ENCODE data around the gene VSIR. TPM values are rescaled to one million over a fixed set of nuclear protein-coding genes. Genes with fewer than 3 reads are reported as not detected.

VSIR gene
- total and polyA plus RNA-seq, 10 donors = 34.5 to 512 (median 299) TPM

DNA sequence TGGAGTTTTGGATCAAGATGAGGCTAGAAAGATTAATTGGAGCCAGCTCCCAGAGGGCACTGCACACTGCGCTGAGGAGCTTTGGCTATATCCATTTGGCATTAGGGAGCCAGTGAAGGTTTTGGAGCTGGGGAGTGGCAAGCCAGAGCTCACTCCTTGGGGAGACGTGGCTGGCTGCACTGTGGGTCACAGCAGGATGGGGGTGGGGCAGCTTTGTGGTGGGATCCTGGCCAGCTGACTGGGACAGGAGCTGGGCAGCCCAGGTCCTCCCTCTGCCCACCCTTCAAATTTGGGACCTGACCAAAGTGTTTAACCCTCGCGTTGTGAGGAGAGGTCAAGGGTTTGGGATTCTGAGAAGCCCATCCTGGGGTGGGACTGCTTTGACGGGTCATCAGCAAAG is 58.7 kb downstream of the VSIR start:
- Histone ChIP-seq H3K27me3 (replicated peaks in 1 of 7) (no peaks in the 10 kb centered on the region), H3K27ac (peak overlapping the region; percentile 81 to 89 (median 86)), H3K9me3 (no peaks in the 10 kb centered on the region), H3K36me3 (no peaks in the 10 kb centered on the region), H3K4me3 (peak overlapping the region in 2 of 8 donors; percentile 27 to 48), H3K4me1 (peaks cover 37 to 98% (median 73%) of the 10 kb centered on the region in 6 donors)
- DNase-seq = no peak
- intact Hi-C loops (cut with DNase I; ENCODE audit: low total_unique reads) = no loop called here
- 13 to 67% (median 66%) methylated on average over 1 to 5 of the region's 5 CpGs for WGBS, 5 donors
- TF ChIP-seq POLR2A (IDR thresholded peaks at IDR 0.05) (no peak), POLR2AphosphoS5 (IDR thresholded peaks at IDR 0.05) (no peak)
- TF ChIP-seq, protein P1, sequence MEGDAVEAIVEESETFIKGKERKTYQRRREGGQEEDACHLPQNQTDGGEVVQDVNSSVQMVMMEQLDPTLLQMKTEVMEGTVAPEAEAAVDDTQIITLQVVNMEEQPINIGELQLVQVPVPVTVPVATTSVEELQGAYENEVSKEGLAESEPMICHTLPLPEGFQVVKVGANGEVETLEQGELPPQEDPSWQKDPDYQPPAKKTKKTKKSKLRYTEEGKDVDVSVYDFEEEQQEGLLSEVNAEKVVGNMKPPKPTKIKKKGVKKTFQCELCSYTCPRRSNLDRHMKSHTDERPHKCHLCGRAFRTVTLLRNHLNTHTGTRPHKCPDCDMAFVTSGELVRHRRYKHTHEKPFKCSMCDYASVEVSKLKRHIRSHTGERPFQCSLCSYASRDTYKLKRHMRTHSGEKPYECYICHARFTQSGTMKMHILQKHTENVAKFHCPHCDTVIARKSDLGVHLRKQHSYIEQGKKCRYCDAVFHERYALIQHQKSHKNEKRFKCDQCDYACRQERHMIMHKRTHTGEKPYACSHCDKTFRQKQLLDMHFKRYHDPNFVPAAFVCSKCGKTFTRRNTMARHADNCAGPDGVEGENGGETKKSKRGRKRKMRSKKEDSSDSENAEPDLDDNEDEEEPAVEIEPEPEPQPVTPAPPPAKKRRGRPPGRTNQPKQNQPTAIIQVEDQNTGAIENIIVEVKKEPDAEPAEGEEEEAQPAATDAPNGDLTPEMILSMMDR (IDR thresholded peaks at IDR 0.05 in 8 of 11, conservative IDR thresholded peaks at IDR 0.05 in 3 of 11) = no peak

DNA sequence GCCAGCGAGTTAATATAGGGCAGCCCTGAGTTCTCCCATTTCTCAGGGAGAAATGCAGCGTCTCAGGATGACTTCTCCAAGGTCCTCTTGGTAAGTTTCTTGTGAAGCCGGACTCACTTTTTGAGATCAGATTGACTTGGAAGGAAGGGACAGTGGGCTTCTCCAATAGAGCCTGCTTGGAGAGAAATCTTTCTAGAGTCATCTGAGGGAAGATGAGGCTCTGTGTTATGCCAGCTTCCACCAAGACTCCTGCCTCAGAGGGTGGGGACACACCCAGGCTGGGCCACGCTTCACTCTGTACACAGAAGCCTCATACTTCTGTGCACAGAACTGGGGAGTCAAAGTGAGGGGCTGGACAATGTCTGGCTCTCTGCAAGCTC is 59.3 kb downstream of the VSIR start:
- 48 to 70% (median 57%) methylated on average over 4 of the region's 4 CpGs for WGBS, 5 donors
- H3K36me3 ChIP-seq = no peaks in the 10 kb centered on the region
- DNase-seq = no peak
- peak overlapping the region in 2 of 8 donors; percentile 27 to 48 for H3K4me3 ChIP-seq
- no peak for TF ChIP-seq POLR2A (IDR thresholded peaks at IDR 0.05)
- TF ChIP-seq POLR2AphosphoS5 (IDR thresholded peaks at IDR 0.05) = no peak
- TF ChIP-seq, protein P1 (IDR thresholded peaks at IDR 0.05 in 8 of 11, conservative IDR thresholded peaks at IDR 0.05 in 3 of 11) = no peak
- peak overlapping the region; percentile 81 to 89 (median 86) for H3K27ac ChIP-seq
- H3K9me3 ChIP-seq = no peaks in the 10 kb centered on the region
- intact Hi-C loops (cut with DNase I; ENCODE audit: low total_unique reads) = no loop called here
- H3K4me1 ChIP-seq = peaks cover 37 to 98% (median 69%) of the 10 kb centered on the region in 6 donors
- H3K27me3 ChIP-seq (replicated peaks in 1 of 7) = no peaks in the 10 kb centered on the region

DNA sequence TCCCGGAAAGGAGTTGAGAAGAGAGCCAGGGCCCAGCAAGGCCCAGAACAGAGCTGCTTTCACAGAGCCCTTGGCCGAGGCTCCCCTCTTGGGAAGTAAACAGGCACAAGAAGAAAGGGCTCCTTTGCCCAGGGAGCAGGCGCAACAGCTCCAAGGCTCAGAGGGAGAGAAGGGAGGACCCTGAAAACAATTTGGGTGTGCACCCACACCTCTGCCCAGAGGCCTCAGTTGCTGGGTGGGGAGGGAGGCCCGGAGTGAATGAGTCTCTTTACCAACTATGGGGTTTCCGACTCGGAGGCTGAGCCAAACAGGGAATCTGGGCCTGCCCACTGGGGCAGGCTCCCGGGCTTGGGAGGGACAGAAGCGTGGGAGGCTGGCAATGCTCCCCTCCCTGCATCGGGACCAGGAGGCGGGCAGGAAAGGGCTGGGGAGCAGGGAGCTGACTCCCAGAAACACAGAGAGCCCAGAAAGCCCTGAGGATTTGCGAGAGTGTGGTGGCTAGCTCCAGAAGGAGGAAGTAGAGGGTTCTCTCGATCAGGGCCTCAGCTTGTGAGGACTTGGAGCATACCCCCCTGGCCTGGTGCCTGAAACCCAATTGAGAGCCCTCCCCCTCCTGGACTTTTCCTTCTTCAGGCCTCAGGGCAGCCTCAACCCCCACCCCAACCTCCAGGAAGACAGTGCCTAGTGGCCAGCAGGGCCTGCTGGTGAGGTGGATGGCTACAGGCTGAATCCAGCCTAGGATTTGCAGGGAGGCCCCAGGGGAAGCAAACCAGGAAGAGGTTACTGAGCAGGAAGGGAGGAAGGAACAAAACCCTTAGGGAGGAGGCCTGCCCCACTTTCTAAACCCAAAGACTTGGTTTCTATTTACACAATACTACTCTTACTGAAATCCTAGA is 59.9 kb downstream of the VSIR start:
- H3K9me3 ChIP-seq = no peaks in the 10 kb centered on the region
- no peaks in the 10 kb centered on the region for H3K27me3 ChIP-seq (replicated peaks in 1 of 7)
- peak overlapping the region; percentile 81 to 89 (median 86) for H3K27ac ChIP-seq
- intact Hi-C loops (cut with DNase I; ENCODE audit: low total_unique reads) = no loop called here
- 27 to 51% (median 41%) methylated on average over 3 to 12 of the region's 12 CpGs for WGBS, 5 donors
- peak overlapping the region in 1 of 8 donors; percentile 48 for H3K4me3 ChIP-seq
- H3K36me3 ChIP-seq = no peaks in the 10 kb centered on the region
- TF ChIP-seq POLR2A (IDR thresholded peaks at IDR 0.05) (no peak), POLR2AphosphoS5 (IDR thresholded peaks at IDR 0.05) (peak in 2 of 3 donors; percentile 68 to 69)
- TF ChIP-seq, protein P1 (IDR thresholded peaks at IDR 0.05 in 8 of 11, conservative IDR thresholded peaks at IDR 0.05 in 3 of 11) = peak in 2 of 11 experiments; percentile 18 to 26
- peak; percentile 83 for DNase-seq
- H3K4me1 ChIP-seq = peaks cover 39 to 98% (median 69%) of the 10 kb centered on the region in 6 donors

DNA sequence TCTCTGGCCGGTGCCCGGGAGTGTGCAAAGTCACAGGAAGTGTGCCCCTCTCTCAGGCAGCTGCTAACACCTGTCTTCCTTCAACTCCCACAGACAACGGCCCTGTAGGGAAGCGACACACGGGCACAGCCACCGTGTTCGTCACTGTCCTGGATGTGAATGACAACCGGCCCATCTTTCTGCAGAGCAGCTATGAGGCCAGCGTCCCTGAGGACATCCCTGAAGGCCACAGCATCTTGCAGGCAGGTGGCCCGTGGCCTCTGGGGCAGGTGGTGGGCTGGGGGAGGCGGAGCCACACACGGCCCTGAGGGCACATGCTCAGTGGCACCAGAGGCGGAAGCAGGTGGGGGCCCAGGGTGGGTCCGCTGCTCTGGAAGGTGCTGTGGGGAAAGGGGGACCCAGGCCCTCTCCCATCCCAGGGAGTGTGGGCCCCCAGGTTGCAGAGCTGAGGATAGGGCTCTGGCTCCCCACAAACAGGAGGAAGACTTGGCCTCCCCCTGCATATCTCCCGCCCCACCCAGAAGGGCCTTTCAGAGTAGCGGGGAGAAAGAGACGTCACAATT is 60.7 kb downstream of the VSIR start:
- H3K27me3 ChIP-seq (replicated peaks in 1 of 7) = no peaks in the 10 kb centered on the region
- peaks cover 47 to 98% (median 69%) of the 10 kb centered on the region in 6 donors for H3K4me1 ChIP-seq
- DNase-seq = peak; percentile 83
- H3K4me3 ChIP-seq = peak overlapping the region in 1 of 8 donors; percentile 21
- H3K9me3 ChIP-seq = no peaks in the 10 kb centered on the region
- H3K27ac ChIP-seq = peak overlapping the region; percentile 81 to 89 (median 86)
- TF ChIP-seq POLR2AphosphoS5 (IDR thresholded peaks at IDR 0.05) = peak in 1 of 3 donors; percentile 35
- TF ChIP-seq, protein P1 (IDR thresholded peaks at IDR 0.05 in 8 of 11, conservative IDR thresholded peaks at IDR 0.05 in 3 of 11) = no peak
- 36 to 49% (median 45%) methylated on average over 12 to 17 of the region's 17 CpGs for WGBS, 5 donors
- intact Hi-C loops (cut with DNase I; ENCODE audit: low total_unique reads) = no loop called here
- H3K36me3 ChIP-seq = no peaks in the 10 kb centered on the region
